ENCODE measurements around the gene SMCR8.
A peak's percentile ranks its signal among the peaks of the same experiment; 100 is the strongest.
"Not testable (repeated sequence)": the region's sequence is repeated elsewhere in the genome, so short reads cannot be mapped to it uniquely, and the experiment has no call there.

Gene SMCR8

DNA sequence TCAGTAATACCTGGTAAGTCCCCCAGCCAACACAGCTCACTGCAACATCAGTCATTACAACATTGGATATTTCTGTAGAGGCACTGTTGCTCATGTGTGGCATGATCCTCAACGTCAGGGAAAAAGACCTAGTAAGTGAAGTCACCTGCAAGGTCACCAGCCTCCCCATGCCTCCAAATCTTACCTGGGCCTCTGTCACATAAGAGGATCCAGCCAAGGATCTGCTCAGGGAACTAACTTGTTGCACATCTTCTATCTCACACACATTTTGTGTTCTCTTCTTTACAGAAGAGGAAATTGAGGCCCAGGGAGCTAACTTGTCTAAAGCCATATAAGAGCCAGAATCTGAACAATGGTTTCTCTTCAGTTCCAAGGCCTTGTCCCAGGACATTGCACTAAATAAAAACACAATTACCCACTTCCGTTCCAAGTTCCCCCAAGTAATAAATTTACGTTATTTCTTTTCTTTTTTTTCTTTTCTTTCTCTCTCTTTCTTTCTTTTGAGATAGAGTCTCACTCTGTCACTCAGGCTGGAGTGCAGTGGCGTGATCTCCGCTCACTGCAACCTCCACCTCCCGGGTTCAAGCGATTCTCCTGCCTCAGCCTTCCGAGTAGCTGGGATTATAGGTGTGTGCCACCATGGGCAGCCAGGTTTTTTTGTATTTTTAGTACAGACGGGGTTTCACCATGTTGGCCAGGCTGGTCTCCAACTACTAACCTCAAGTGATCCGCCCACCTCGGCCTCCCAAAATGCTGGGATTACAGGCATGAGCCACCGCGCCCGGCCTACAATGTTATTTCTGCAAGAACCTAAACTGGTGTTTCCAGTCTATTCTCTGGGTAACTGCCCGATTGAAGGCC is 47.0 kb downstream of the SMCR8 start:
- no peak for DNase-seq

DNA sequence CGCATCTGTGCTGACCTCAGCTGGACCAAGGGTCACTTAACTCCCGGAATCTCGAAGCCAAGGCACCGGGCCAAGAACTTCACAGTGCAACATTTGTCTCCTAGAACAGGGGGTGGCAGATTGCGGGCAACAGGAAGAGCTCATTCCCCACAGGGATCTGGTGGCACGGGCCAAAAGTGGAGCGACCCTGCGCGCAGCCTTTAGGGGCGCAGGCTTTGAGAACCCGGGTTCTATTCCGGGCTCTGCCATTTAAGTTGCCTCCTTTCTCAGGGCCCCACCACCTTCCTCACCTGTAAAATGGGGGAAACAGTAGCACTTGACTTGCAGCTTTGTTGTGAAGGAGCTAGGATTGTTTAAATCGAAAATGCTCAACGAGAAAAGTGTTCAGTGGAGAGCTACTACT is 47.6 kb downstream of the SMCR8 start:
- peak; percentile 44 for DNase-seq

DNA sequence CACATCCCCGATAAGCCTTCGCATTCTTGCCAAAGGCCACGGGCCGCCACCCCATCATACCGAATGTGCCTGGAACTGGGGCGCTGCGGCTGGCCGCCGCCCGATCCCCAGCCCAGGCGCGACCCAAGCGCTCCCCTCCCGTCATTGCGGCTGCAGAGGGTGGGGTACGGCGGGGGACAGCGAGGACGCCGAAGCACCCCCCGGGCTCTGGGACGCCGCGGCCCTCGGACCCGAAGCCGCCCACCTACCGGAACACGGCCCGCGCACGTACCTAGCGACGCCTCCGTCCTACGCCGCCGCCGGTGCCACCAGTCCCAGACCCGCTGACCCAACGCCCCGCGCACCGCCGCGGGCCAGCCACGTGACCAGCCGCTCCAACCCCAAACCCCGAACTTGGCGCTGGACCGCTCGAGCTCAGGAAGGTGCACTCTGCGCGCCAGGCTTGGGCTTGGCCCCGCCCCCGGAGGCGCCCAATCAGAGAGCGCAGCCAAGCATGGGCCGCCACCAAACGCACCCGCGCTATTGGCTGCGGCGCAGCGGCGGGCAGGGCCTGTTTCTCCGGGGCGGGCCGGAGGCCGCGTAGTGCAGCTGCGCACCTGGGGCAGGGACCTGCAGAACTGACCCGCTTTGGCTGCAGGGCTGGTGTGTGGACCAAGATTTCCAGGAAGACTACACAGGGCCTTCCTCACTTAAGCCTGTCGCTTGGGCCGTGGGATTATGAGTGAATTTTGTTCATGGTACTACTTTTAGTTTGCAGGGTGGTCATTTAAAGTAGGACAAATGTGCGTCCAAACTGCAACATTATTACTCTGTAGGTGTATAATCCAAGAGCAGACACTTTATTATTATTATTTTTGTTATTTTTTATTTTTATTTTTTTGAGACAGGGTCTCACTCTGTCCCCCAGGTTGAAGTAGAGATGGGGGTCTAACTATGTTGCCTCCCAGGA is 48.3 kb downstream of the SMCR8 start, which contains the start of gene SHMT1:
Gene SHMT1 (minus strand): TSS at position 450 of the 949 bp plus-strand sequence. CDS start 7,569 bp downstream, outside the sequence.
- DNase-seq = peak; percentile 99

DNA sequence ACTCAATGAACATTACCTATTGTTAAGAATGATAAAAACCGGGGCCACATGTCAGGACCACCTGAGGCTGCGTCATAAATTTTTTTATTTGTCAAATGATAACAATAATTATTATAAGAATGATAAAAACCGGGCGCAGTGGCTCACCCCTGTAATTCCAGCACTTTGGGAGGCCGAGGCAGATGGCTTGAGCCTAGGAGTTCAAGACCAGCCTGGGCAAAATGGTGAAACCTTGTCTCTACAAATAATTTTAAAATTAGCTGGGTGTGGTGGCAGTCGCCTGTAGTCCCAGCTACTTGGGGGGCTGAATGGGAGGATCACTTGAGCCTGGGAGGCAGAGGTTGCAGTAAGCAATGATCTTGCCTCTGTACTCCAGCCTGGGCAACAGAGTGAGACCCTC is 49.1 kb downstream of the SMCR8 start:
- DNase-seq = no peak

DNA sequence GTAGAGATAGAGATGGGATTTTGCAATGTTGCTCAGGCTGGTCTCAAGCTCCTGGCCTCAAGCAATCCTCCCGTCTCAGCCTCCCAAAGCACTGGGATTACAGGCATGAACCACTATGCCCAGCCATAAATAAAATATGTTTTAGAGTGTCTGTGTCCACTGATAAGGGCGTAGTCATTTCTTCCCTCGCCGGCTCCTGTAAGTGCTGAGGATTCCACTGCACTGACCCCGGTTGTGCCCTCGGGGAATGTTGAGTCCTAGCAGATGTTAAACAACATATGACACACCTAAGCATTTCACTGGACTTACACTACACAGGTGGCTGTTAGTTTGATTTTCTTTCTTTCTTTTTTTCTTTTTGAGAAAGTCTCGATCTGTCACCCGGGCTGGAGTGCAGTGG is 53.9 kb downstream of the SMCR8 start:
- DNase-seq = no peak

DNA sequence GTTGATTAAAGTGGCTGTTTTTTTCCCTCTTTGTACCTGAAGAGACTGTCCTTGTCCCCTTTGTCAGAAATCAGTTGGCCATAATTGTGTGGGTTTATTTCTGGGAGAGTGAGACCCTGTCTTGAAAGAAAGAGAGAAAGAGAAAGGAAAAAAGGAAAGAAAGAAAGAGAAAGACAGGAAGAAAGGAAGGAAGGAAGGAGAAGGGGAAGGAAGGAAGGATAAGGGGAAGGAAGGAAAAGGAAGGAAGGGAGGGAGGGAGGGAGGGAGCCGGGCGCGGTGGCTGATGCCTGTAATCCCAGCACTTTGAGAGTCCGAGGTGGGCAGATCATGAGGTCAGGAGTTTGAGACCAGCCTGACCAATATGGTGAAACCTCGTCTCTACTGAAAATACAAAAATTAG is 55.7 kb downstream of the SMCR8 start:
- DNase-seq = no peak

DNA sequence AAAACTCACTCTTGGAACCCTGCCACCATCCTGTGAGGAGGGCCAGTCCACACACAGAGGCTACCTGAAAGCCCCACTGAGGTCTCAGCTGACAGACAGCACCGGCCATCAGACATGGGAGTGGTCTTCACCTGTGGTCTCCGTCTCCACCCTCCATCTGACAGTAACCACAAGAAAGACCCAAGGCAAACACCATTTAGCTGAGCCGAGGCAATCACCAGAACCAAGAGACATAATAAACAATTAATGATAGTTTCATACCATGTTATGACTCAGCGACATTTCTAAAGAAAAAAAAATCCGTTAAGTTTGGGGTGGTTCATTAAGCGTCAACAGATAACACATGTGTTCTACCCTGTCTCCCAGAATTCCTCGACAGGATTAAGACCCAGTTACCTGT is 56.4 kb downstream of the SMCR8 start:
- DNase-seq = no peak

DNA sequence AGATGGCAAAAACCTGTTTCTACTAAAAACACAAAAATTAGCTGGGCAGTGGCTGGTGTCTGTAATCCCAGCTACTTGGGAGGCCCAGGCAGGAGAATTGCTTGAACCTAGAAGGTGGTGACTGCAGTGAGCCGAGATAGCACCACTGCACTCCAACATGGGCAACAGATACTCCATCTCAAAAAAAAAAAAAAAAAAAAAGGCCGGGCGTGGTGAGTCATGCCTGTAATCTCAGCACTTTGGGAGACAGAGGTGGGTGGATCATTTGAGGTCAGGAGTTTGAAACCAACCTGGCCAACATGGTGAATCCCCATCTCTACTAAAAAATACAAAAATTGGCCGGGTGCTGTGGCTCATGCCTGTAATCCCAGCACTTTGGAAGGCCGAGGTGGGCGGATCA is 58.1 kb downstream of the SMCR8 start:
- DNase-seq = not testable (repeated sequence)

DNA sequence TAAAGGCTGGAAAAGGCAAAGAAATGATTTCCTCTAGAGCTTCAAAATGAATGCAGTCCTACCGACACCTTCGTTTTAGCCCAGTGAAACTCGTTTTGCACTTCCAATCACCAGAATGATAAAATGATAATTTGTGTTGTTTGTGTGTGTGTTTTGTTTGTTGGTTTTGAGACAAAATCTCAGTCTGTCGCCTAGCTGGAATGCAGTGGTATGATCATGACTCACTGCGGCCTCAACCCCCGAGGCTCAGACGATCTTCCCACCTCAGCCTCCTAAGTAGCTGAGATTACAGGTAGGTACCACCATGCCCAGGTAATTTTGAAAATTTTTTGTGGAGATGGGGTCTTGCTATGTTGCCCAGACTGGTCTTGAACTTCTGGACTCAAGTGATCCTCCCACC is 59.1 kb downstream of the SMCR8 start:
- no peak for DNase-seq
